IMR-90 (cell line): ENCODE data around the gene ALOX5AP. TPM values are rescaled to one million over a fixed set of nuclear protein-coding genes. Genes with fewer than 3 reads are reported as not detected.

ENCODE experiments used
- ATAC-seq: fragments of 200-7000 bp; cut with Tn5 transposase; 2 replicates; pipeline ENCODE4 v1.9.1; 2020; ENCODE audit warnings: low read depth, mild to moderate bottlenecking, moderate library complexity
- BruUV-seq: library from RNA; stranded (reverse); fragments of 400-500 nt; replicated peaks from 2 replicates; lab custom pipeline; 2021; lab: Mats Ljungman, UMichigan
- CTCF ChIA-PET: fragments of 300-600 bp; formaldehyde crosslinking; extraction: SDS; loops from one replicate; lab custom pipeline; 2021; ENCODE audit warnings: antibody characterized with exemption; lab: Yijun Ruan, JAX
- POLR2A ChIA-PET: fragments of 300-600 bp; sonication (Branson Sonifier 250); formaldehyde crosslinking; loops from one replicate; lab custom pipeline; 2022; ENCODE audit warnings: antibody characterized with exemption; ENCODE audit not compliant: unreplicated experiment; lab: Charles Lee
- DNase-seq: peaks from one replicate; pipeline ENCODE4 v3.0.0; 2013
- H2AFZ ChIP-seq: replicated peaks from 2 replicates; pipeline ENCODE3; 2013; ENCODE audit warnings: low read length, mild to moderate bottlenecking; ENCODE audit not compliant: poor library complexity
- H2AK5ac ChIP-seq: 2 replicates; pipeline ENCODE4 v1.6.1; 2013; ENCODE audit warnings: low read depth, low read length, inconsistent platforms
- H2AK9ac ChIP-seq: replicated peaks from 2 replicates; pipeline ENCODE3; 2013; ENCODE audit warnings: mild to moderate bottlenecking, low read depth, low read length, moderate library complexity; ENCODE audit not compliant: poor library complexity
- H2BK120ac ChIP-seq: 2 replicates; pipeline ENCODE4 v1.6.1; 2013; ENCODE audit warnings: low read depth, low read length, inconsistent platforms
- H2BK15ac ChIP-seq: 3 replicates; pipeline ENCODE4 v1.6.1; 2013; ENCODE audit warnings: low read depth, low read length, inconsistent platforms
- H2BK20ac ChIP-seq: 2 replicates; pipeline ENCODE4 v1.6.1; 2013; ENCODE audit warnings: low read depth, mild to moderate bottlenecking, inconsistent platforms, low read length, moderate library complexity
- H2BK5ac ChIP-seq: 2 replicates; pipeline ENCODE4 v1.6.1; 2013; ENCODE audit warnings: mild to moderate bottlenecking, low read depth, low read length, inconsistent platforms; ENCODE audit not compliant: poor library complexity, severe bottlenecking
- H3K14ac ChIP-seq: replicated peaks from 2 replicates; pipeline ENCODE4 v1.6.1; 2013; ENCODE audit warnings: low read depth, low read length, inconsistent platforms
- H3K18ac ChIP-seq: 2 replicates; pipeline ENCODE4 v1.6.1; 2013; ENCODE audit warnings: low read depth, low read length, control low read depth
- H3K23ac ChIP-seq: 2 replicates; pipeline ENCODE4 v1.6.1; 2013; ENCODE audit warnings: low read depth, low read length, inconsistent platforms
- H3K27ac ChIP-seq: 2 replicates; pipeline ENCODE4 v1.5.1; 2013; ENCODE audit warnings: mild to moderate bottlenecking, control low read depth, low read length; ENCODE audit not compliant: insufficient read depth
- H3K27me3 ChIP-seq: 2 replicates; pipeline ENCODE4 v1.6.1; 2013; ENCODE audit warnings: low read length; ENCODE audit not compliant: control insufficient read depth, insufficient read depth
- H3K36me3 ChIP-seq: 2 replicates; pipeline ENCODE4 v1.6.1; 2013; ENCODE audit warnings: low read length, mixed read lengths; ENCODE audit not compliant: control insufficient read depth, insufficient read depth
- H3K4ac ChIP-seq: 2 replicates; pipeline ENCODE4 v1.6.1; 2013; ENCODE audit warnings: low read depth, low read length, inconsistent platforms
- H3K4me1 ChIP-seq: 2 replicates; pipeline ENCODE4 v1.6.1; 2013; ENCODE audit warnings: low read length, mixed read lengths; ENCODE audit not compliant: control insufficient read depth, insufficient read depth
- H3K4me2 ChIP-seq: 2 replicates; pipeline ENCODE4 v1.6.1; 2013; ENCODE audit warnings: low read depth, mild to moderate bottlenecking, control low read depth, low read length, moderate library complexity
- H3K4me3 ChIP-seq: 2 replicates; pipeline ENCODE4 v1.5.1; 2013; ENCODE audit warnings: low read depth, mild to moderate bottlenecking, control low read depth, low read length, moderate library complexity; ENCODE audit not compliant: insufficient read depth
- H3K56ac ChIP-seq: 2 replicates; pipeline ENCODE4 v1.6.1; 2013; ENCODE audit warnings: low read length, inconsistent platforms; ENCODE audit not compliant: insufficient read depth; ENCODE audit errors: extremely low read depth
- H3K79me1 ChIP-seq, 2 experiments: 2 replicates each; pipeline ENCODE4 v1.6.1; 2013; ENCODE audit warnings: low read length in 2 of 2, inconsistent platforms in 1 of 2, low read depth in 1 of 2
- H3K9ac ChIP-seq: 2 replicates; pipeline ENCODE4 v1.6.1; 2013; ENCODE audit warnings: low read depth, low read length, control low read depth
- H3K9me1 ChIP-seq: 2 replicates; pipeline ENCODE4 v1.6.1; 2013; ENCODE audit warnings: low read length, inconsistent platforms; ENCODE audit not compliant: insufficient read depth
- H3K9me3 ChIP-seq: 2 replicates; pipeline ENCODE4 v1.6.1; 2013; ENCODE audit warnings: low read length; ENCODE audit not compliant: control insufficient read depth, insufficient read depth
- H4K20me1 ChIP-seq: 2 replicates; pipeline ENCODE4 v1.6.1; 2013; ENCODE audit warnings: low read length, inconsistent platforms; ENCODE audit not compliant: insufficient read depth
- H4K5ac ChIP-seq: 2 replicates; pipeline ENCODE4 v1.6.1; 2013; ENCODE audit warnings: mild to moderate bottlenecking, low read depth, low read length, control low read depth
- H4K8ac ChIP-seq, 2 experiments: 2 replicates each; pipeline ENCODE4 v1.6.1; 2013; ENCODE audit warnings: low read depth in 2 of 2, low read length in 2 of 2, control low read depth in 1 of 2, inconsistent platforms in 1 of 2
- H4K91ac ChIP-seq: 2 replicates; pipeline ENCODE4 v1.6.1; 2013; ENCODE audit warnings: low read depth, low read length, inconsistent platforms; ENCODE audit not compliant: insufficient read depth
- MAFK ChIP-seq: IDR thresholded peaks from 2 replicates; pipeline ENCODE4 v1.6.1; 2012; ENCODE audit warnings: low read depth, low read length, improper control_type of control experiment
- RCOR1 ChIP-seq: IDR thresholded peaks from 2 replicates; pipeline ENCODE4 v1.6.1; 2012; ENCODE audit warnings: mild to moderate bottlenecking, low read length, improper control_type of control experiment; ENCODE audit not compliant: insufficient replicate concordance
- RFX5 ChIP-seq: IDR thresholded peaks from 2 replicates; pipeline ENCODE4 v1.8.0; 2012; ENCODE audit warnings: low read depth, mild to moderate bottlenecking, low read length, moderate library complexity
- WGBS, 2 experiments: methylation state at CpG; one replicate each; pipeline versions ENCODE4 v1.1.5 to v1.1.7; 2013; ENCODE audit warnings: missing lambda C conversion rate in 2 of 2; ENCODE audit not compliant: insufficient read length in 1 of 2; ENCODE audit errors: extremely low coverage in 2 of 2; 5-methylcytosine and 5-hydroxymethylcytosine counted together
- dilution Hi-C: fragments of 300-500 bp; cut with HindIII; formaldehyde crosslinking; loops from one replicate; pipeline ENCODE4 v1.14.3; 2018; ENCODE audit warnings: low sequenced_read_pairs; ENCODE audit not compliant: unreplicated experiment
- in situ Hi-C: fragments of 300-500 bp; cut with MboI; formaldehyde crosslinking; loops from 3 replicates; pipeline ENCODE4 v1.14.3; 2019; ENCODE audit warnings: low sequenced_read_pairs, inconsistent platforms, mixed read lengths
- intact Hi-C: fragments of 100-400 bp; cut with micrococcal nuclease; formaldehyde crosslinking; loops from 2 replicates; pipeline ENCODE4 v1.10.0; 2022
- polyA plus RNA-seq, 3 experiments: library from polyadenylated mRNA; depleted of rRNA; stranded (reverse); fragments of >200 nt; gene quantifications; 2 replicates each; pipeline ENCODE4 v1.2.3, GENCODE V29; 2012; ENCODE audit warnings: low replicate concordance in 1 of 3
- total RNA-seq: library from RNA; depleted of rRNA; stranded (reverse); fragments of >200 nt; gene quantifications from 2 replicates; pipeline ENCODE4 v1.2.3, GENCODE V29; 2012

Gene ALOX5AP
- total and polyA plus RNA-seq, 2 of the 4 experiments (the other 2 are of a cell fraction): 0.62 TPM; not detected in 1

DNA sequence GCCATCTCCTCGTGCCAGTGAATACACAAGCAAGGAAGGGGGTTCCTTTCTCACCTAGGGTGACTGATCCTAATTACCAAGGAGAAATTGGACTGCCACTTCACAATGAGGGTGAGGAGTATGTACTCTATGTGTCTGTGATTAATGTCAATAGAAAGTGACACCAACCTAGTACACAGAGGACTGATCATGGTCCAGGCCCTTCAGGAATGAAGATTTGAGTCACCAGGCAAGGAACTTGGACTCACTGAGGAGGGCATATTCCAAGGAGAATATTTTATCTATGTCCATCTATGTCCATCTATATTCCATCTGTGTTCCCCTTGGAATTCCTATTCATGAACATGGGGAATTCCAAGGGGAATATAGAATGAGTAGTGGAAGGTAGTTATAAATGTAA is 9.2 kb upstream of the ALOX5AP start:
- Histone ChIP-seq H2BK120ac (no peak overlapping the region), H4K5ac (no peak overlapping the region), H4K20me1 (no peaks in the 10 kb centered on the region), H3K9ac (no peak overlapping the region), H4K91ac (no peak overlapping the region), H3K23ac (no peak overlapping the region), H2AFZ (no peak overlapping the region), H3K18ac (no peak overlapping the region; the same call in 1 of the 2 replicates), H3K4me2 (no peak overlapping the region), H2BK20ac (no peak overlapping the region), H3K4ac (no peak overlapping the region), H3K4me3 (no peak overlapping the region), H3K4me1 (peaks cover 2% of the 10 kb centered on the region), H3K27me3 (no peaks in the 10 kb centered on the region), H3K9me1 (peaks cover 5% of the 10 kb centered on the region; the same call in 1 of the 2 replicates), H3K14ac (no peak overlapping the region), H2AK5ac (no peak overlapping the region), H3K79me1 (no peaks in the 10 kb centered on the region), H4K8ac (no peak overlapping the region), H3K27ac (no peak overlapping the region), H3K56ac (no peak overlapping the region), H2BK15ac (no peak overlapping the region), H2AK9ac (no peak overlapping the region), H3K9me3 (no peaks in the 10 kb centered on the region), H3K36me3 (no peaks in the 10 kb centered on the region), H2BK5ac (no peak overlapping the region)
- WGBS, 2 experiments: no CpG with 5 or more reads among the region's 1 CpG
- in situ Hi-C loops: no loop called here
- no TSS peak for BruUV-seq
- ChIA-PET POLR2A (no interaction called here), CTCF (no interaction called here)
- no peak for ATAC-seq
- no peak for DNase-seq
- dilution Hi-C loops: no loop called here
- intact Hi-C loops: no loop called here
- no peak for TF ChIP-seq MAFK
- no peak for TF ChIP-seq RCOR1
- TF ChIP-seq RFX5: no peak
